Measurements from ENCODE around the gene PLK3. TPM values are rescaled to one million over a fixed set of nuclear protein-coding genes. Genes with fewer than 3 reads are reported as not detected.
"Not testable (repeated sequence)": the region's sequence is repeated elsewhere in the genome, so short reads cannot be mapped to it uniquely, and the experiment has no call there.

The PLK3 gene
- total RNA-seq, 2 donors from 2014 or later = 20.8 to 29.7 TPM

- H3K27ac ChIP-seq = no peak overlapping the region
- no peaks in the 10 kb centered on the region for H3K27me3 ChIP-seq
- no peak overlapping the region for H3K4me3 ChIP-seq
- DNase-seq (peak in 1 of 4 donors; percentile 13), ATAC-seq (no peak)
- WGBS, 2 donors = 88 to 96% methylated on average over 5 to 15 of the region's 15 CpGs
- intact Hi-C loops (cut with DNase I) = no loop called here
- no peaks in the 10 kb centered on the region for H3K9me3 ChIP-seq
- H3K36me3 ChIP-seq (replicated peaks in 1 of 2; ENCODE audit: insufficient read depth in 1 of 2, low read depth in 2 of 2) = no peaks in the 10 kb centered on the region
- H3K4me1 ChIP-seq = peaks cover 20% of the 10 kb centered on the region
- TF ChIP-seq CTCF (IDR thresholded peaks at IDR 0.05) = no peak
- TF ChIP-seq POLR2A (IDR thresholded peaks at IDR 0.05) = no peak
These were observed 22.8 kb downstream of the PLK3 start for GRCh38 chr1:44822981-44823451.

GRCh38 chr1:44824392-44824791 lies 24.2 kb downstream of the PLK3 start:
- WGBS, 2 donors = 83 to 88% methylated on average over 6 of the region's 6 CpGs
- DNase-seq; intact Hi-C loops (cut with DNase I); ATAC-seq; H3K27me3 ChIP-seq; H3K27ac ChIP-seq; H3K36me3 ChIP-seq (replicated peaks in 1 of 2; ENCODE audit: insufficient read depth in 1 of 2, low read depth in 2 of 2); H3K4me3 ChIP-seq; H3K9me3 ChIP-seq: not testable (repeated sequence)
- peaks cover 12% of the 10 kb centered on the region for H3K4me1 ChIP-seq

- Histone ChIP-seq H3K36me3 (replicated peaks in 1 of 2; ENCODE audit: insufficient read depth in 1 of 2, low read depth in 2 of 2) (no peaks in the 10 kb centered on the region), H3K4me3 (no peak overlapping the region), H3K27ac (peak overlapping the region in 2 of 4 donors; percentile 3 to 63), H3K27me3 (no peaks in the 10 kb centered on the region), H3K4me1 (no peaks in the 10 kb centered on the region), H3K9me3 (no peaks in the 10 kb centered on the region)
- intact Hi-C loops (cut with DNase I) = loop anchor here (5.0 kb wide), 1 partner anchor 34 kb away; no protein-coding TSS in a partner anchor
- DNase-seq (peak in 2 of 4 donors; percentile 14 to 72), ATAC-seq (peak; percentile 38)
- 64 to 79% methylated on average over 19 to 24 of the region's 24 CpGs for WGBS, 2 donors
- TF ChIP-seq POLR2A (IDR thresholded peaks at IDR 0.05) (peak in 1 of 3 donors; percentile 20), CTCF (IDR thresholded peaks at IDR 0.05) (no peak)
These were observed 26.4 kb downstream of the PLK3 start for GRCh38 chr1:44826375-44827196.

GRCh38 chr1:44827197-44828002 lies 27.2 kb downstream of the PLK3 start:
- no peaks in the 10 kb centered on the region for H3K36me3 ChIP-seq (replicated peaks in 1 of 2; ENCODE audit: insufficient read depth in 1 of 2, low read depth in 2 of 2)
- intact Hi-C loops (cut with DNase I) = loop anchor here (5.0 kb wide), 1 partner anchor 35 kb away; no protein-coding TSS in a partner anchor
- WGBS, 2 donors = 73 to 80% methylated on average over 9 to 28 of the region's 28 CpGs
- no peaks in the 10 kb centered on the region for H3K27me3 ChIP-seq
- H3K27ac ChIP-seq = peak overlapping the region in 1 of 4 donors; percentile 3
- DNase-seq (peak in 2 of 4 donors; percentile 24 to 42), ATAC-seq (peak; percentile 8)
- TF ChIP-seq CTCF (IDR thresholded peaks at IDR 0.05) (no peak), POLR2A (IDR thresholded peaks at IDR 0.05) (no peak)
- H3K4me3 ChIP-seq = no peak overlapping the region
- no peaks in the 10 kb centered on the region for H3K9me3 ChIP-seq
- no peaks in the 10 kb centered on the region for H3K4me1 ChIP-seq

Measured in body of pancreas (tissue), 4 donors.